Mucosa of gallbladder (tissue), 1 donor: Measurements from ENCODE around the gene NBPF4. TPM values are rescaled to one million over a fixed set of nuclear protein-coding genes. Genes with fewer than 3 reads are reported as not detected.

Experiments used
- total RNA-seq: library from RNA; stranded (reverse); gene quantifications from one replicate; pipeline ENCODE4 v1.2.1, GENCODE V29; 2021
- donor health status: DM: no; HTN: no; CAD: no.

The NBPF4 gene
- total RNA-seq, 1 donor from 2014 or later, result not detected

Other genes with a start within 250 kb of the NBPF4 start
- gene SLC25A24, start 43.7 kb downstream of the NBPF4 start, total RNA-seq, result 33.5 TPM
- not detected for gene NBPF6, start 206.3 kb upstream of the NBPF4 start, total RNA-seq